Activated CD4-positive, alpha-beta T cell treated with anti-CD3 and anti-CD28 coated beads, Interleukin-2, amount 10 ng/mL, durations not matched to agents 7 days and 5 days (primary cell): ENCODE measurements around the gene NUP62. TPM values are rescaled to one million over a fixed set of nuclear protein-coding genes. Genes with fewer than 3 reads are reported as not detected.
A peak's percentile ranks its signal among the peaks of the same experiment; 100 is the strongest.
"Not testable (repeated sequence)": the region's sequence is repeated elsewhere in the genome, so short reads cannot be mapped to it uniquely, and the experiment has no call there.

Source experiments
- CTCF ChIA-PET: fragments of 350-600 bp; sonication (Branson Sonifier 250); formaldehyde crosslinking; loops from one replicate; lab custom pipeline; 2021; ENCODE audit warnings: antibody characterized with exemption; lab: Charles Lee
- POLR2A ChIA-PET: fragments of 350-600 bp; sonication (Branson Sonifier 250); formaldehyde crosslinking; loops from one replicate; lab custom pipeline; 2021; ENCODE audit warnings: antibody characterized with exemption; lab: Charles Lee
- DNase-seq: peaks from one replicate; pipeline ENCODE4 v3.0.0-alpha.2; 2020
- H3K27ac Mint-ChIP-seq: one replicate; pipeline ENCODE4 v1.8.0; 2021; ENCODE audit warnings: mild to moderate bottlenecking, moderate library complexity, mixed read lengths
- H3K27me3 Mint-ChIP-seq: one replicate; pipeline ENCODE4 v1.8.0; 2021; ENCODE audit warnings: mixed read lengths
- H3K36me3 Mint-ChIP-seq: one replicate; pipeline ENCODE4 v1.8.0; 2021; ENCODE audit warnings: low read depth, mixed read lengths
- H3K4me1 Mint-ChIP-seq: one replicate; pipeline ENCODE4 v1.8.0; 2021; ENCODE audit warnings: mixed read lengths
- H3K4me3 Mint-ChIP-seq: one replicate; pipeline ENCODE4 v1.8.0; 2021; ENCODE audit warnings: mild to moderate bottlenecking, moderate library complexity, mixed read lengths
- H3K9me3 Mint-ChIP-seq: one replicate; pipeline ENCODE4 v1.8.0; 2021; ENCODE audit warnings: mixed read lengths
- total RNA-seq, 2 experiments: library from RNA; stranded (reverse); gene quantifications; one replicate each; pipeline ENCODE4 v1.2.3, GENCODE V29; 2021

Gene NUP62
- total RNA-seq, 2 experiments from 2014 or later = 111 to 127 TPM

DNA sequence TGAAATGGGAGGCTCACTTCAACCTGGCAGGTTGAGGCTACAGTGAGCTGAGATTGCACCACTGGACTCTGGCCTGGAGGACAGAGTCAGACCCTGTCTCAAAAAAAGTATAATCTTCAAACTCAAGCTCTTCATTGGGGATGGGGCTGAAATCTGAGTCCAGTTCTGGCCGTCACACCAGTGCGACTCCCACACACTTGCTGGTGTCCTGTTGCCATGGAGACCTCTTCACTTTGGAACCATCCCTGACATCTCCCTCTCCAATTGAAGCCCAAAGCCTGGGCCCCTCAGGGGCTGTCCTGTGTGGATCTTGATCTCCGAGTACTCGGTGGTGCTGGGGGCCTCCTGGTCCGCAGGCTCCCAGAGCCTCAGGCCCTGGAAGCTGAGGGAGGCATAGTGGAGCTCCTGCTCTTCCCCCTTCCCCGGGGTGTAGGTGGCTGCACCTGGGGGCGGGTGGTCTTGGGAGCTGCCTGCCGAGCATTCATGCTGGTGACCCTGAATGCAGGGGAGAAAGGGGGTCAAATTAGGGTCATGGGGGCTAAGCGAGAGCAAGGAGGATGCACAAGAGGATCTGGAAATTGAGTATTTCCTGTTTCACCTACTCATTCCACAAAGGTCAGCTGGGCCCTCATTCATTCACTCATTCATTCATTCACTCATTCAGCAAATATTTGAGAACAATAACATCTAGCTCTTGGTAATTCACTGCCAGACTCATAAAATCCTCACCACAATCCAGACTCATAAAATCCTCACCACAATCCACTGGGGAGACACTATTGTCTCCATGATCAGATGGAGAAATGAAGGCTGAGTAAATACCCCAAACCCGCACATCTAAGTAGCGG is 20.7 kb upstream of the NUP62 start:
- Mint-ChIP-seq H3K4me3 (no peak overlapping the region), H3K4me1 (peaks cover 4% of the 10 kb centered on the region), H3K27ac (no peak overlapping the region), H3K27me3 (peaks cover 18% of the 10 kb centered on the region), H3K9me3 (no peaks in the 10 kb centered on the region), H3K36me3 (no peaks in the 10 kb centered on the region)
- ChIA-PET POLR2A (no interaction called here), CTCF (interaction anchor here (1.2 kb wide), 1 partner anchor 26 kb away, joined by 3 read pairs; no protein-coding TSS in a partner anchor)
- DNase-seq = no peak

DNA sequence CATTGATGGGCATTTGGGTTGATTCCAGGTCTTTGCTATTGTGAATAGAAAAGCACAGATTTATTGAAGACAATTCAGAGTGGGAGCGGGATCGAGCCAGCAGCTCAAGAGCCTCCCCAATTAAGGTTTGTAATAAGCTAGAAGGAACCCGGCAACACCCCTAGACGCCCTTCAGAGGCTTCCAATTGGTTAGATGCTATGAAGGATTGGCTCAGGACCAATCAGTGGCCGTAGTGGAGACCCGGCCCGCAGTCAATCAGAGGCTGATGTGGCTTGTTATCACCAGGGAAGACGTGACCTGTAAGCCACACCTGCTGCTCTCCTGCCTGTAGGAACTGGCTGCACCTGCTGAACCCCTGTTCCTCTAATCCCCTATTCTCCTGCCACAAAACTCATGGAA is 17.1 kb upstream of the NUP62 start:
- ChIA-PET CTCF (no interaction called here), POLR2A (no interaction called here)
- no peaks in the 10 kb centered on the region for H3K4me1 Mint-ChIP-seq
- H3K36me3 Mint-ChIP-seq = no peaks in the 10 kb centered on the region
- peaks cover 6% of the 10 kb centered on the region for H3K27me3 Mint-ChIP-seq
- H3K27ac Mint-ChIP-seq = no peak overlapping the region
- no peak for DNase-seq
- no peak overlapping the region for H3K4me3 Mint-ChIP-seq
- no peaks in the 10 kb centered on the region for H3K9me3 Mint-ChIP-seq

DNA sequence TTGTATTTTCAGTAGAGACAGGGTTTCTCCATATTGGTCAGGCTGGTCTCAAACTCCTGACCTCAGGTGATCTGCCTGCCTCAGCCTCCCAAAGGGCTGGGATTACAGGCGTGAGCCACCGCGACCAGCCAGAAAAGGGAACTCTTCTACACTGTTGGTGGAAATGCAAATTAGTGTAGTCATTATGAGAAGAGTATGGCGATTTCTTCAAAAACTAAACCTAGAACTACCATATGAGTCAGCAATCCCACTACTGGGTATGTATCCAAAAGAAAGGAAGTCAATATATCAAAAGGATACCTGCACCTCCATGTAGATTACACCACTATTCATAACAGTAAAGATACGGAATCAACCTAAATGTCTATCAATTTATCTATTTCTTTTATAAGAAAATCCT is 15.3 kb upstream of the NUP62 start:
- H3K4me1 Mint-ChIP-seq, H3K4me3 Mint-ChIP-seq, POLR2A ChIA-PET, H3K9me3 Mint-ChIP-seq, H3K27me3 Mint-ChIP-seq, H3K27ac Mint-ChIP-seq, DNase-seq, CTCF ChIA-PET, H3K36me3 Mint-ChIP-seq: not testable (repeated sequence)

DNA sequence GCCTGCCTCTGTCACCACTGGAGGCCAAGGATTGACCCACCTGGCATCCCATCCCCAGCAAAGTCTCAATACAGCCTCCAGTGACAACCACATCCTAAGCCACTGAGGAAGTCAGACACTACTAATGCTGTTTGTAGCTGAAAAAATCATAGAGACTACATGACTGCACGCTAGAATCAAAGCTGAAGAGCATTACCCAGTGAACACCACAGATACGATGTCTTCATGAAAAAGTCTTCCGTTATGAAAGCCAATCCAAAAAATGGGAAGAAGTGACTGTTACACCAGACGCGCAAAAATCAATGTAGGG is 11.1 kb upstream of the NUP62 start:
- POLR2A ChIA-PET = no interaction called here
- DNase-seq = no peak
- Mint-ChIP-seq H3K4me1 (peaks cover 12% of the 10 kb centered on the region), H3K4me3 (no peak overlapping the region), H3K9me3 (no peaks in the 10 kb centered on the region), H3K27me3 (peaks cover 12% of the 10 kb centered on the region), H3K36me3 (no peaks in the 10 kb centered on the region), H3K27ac (no peak overlapping the region)
- CTCF ChIA-PET = no interaction called here

DNA sequence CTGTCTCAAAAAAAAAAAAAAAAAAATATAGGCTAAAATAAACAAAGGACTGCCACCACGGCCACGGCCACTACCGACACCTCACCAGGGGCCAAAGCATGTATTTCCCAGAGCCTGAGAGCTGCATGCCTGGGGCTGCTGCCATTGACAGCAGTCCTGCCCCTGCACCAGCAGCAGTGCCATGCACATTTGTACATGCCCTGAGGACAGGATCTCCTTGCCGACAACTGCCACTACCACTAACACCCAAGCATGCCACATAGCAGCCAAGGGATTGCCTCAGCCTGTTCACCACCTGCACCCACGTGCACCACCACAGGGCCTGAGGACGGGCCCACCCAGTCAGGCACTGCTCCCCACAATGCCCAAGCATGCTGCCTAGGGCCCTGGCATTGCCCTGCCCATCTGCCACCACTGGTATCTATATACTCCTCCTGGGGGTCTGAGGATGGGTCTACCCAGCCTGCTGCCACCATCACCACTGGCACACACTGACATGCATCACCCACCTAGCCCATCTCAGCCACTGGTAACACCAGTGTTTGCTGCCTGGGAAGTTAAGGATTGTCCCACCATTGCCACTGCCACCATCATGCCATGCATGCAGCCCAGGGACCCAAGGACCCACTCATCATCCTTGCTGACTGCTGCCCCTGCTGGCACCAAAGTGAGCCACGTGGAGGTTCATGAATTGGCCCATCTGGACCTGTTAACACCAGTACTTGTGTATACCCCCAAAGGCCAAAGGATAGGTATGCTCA is 10.6 kb upstream of the NUP62 start:
- no peak for DNase-seq
- CTCF ChIA-PET = interaction anchor here (0.6 kb wide), 2 partner anchors 58 to 1587 kb away, joined by 3 read pairs; no protein-coding TSS in a partner anchor
- peaks cover 12% of the 10 kb centered on the region for H3K27me3 Mint-ChIP-seq
- POLR2A ChIA-PET = no interaction called here
- H3K4me1 Mint-ChIP-seq = peaks cover 12% of the 10 kb centered on the region
- no peak overlapping the region for H3K27ac Mint-ChIP-seq
- H3K9me3 Mint-ChIP-seq = no peaks in the 10 kb centered on the region
- H3K4me3 Mint-ChIP-seq = no peak overlapping the region
- H3K36me3 Mint-ChIP-seq = no peaks in the 10 kb centered on the region

DNA sequence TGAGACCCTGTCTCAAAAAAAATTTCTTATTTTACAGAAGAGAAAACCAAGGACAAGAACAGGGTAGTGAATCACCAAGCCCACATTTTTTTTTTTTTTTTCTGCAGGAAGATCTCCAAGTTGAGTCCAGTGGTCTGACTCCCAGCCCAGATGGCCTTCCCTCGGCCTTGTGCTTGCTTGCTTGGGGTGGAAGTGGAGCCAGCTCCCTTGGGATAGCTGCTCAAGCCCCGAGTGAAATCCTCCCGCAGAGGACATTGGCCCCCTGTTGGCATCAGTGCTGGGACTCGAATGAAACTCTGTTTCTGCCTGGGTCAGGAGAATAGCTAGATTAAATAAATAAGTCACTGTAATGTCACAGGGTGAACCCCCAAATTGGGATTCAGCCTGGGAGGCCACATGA is 9.4 kb upstream of the NUP62 start:
- POLR2A ChIA-PET = no interaction called here
- no peak for DNase-seq
- no peak overlapping the region for H3K4me3 Mint-ChIP-seq
- peaks cover 12% of the 10 kb centered on the region for H3K27me3 Mint-ChIP-seq
- H3K9me3 Mint-ChIP-seq = no peaks in the 10 kb centered on the region
- CTCF ChIA-PET = interaction anchor here (1.4 to 2.1 kb wide), 3 partner anchors 14 to 46 kb away, joined by 3 to 7 read pairs (median 5); no protein-coding TSS in a partner anchor
- peaks cover 1% of the 10 kb centered on the region for H3K36me3 Mint-ChIP-seq
- no peak overlapping the region for H3K27ac Mint-ChIP-seq
- H3K4me1 Mint-ChIP-seq = peaks cover 13% of the 10 kb centered on the region

DNA sequence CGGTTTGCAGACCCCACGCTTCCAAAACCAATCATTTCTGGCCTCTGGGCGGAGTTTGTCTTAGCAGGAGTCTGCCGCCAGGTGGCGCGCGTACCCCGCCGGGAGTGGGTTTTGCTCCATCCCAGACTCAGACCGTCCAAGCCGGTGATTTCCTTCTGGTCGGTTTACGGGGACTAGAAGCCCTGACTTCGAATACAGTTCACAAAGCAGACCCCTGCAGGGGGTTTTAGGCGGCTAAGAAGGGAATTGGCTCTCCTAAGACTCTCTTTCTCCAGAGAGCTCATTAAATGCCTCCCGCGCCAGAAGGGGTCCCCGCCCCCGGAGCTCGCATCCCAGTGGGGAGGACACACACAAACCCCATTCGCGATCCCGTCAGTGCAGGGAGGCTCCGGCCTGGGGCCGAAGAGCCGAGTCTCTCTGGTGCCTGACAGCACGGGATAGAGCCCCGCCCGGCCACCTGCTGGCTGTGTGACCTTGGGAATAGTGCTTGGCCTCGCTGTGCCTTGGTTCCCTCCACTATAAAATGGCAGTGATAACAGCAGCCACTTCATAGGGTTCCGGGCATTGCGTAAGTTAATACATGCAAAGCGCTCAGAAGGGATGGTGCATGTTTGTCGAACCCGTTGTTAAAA is 8.6 kb upstream of the NUP62 start:
- Mint-ChIP-seq H3K27ac (no peak overlapping the region), H3K9me3 (no peaks in the 10 kb centered on the region), H3K27me3 (peaks cover 9% of the 10 kb centered on the region), H3K36me3 (peaks cover 6% of the 10 kb centered on the region), H3K4me3 (no peak overlapping the region), H3K4me1 (peaks cover 21% of the 10 kb centered on the region)
- POLR2A ChIA-PET = no interaction called here
- CTCF ChIA-PET = interaction anchor here (0.8 to 2.1 kb wide), 8 partner anchors 9 to 198 kb away, joined by 3 to 7 read pairs (median 3); partner anchors contain the start of genes ATF5 and NUP62
- DNase-seq = peak; percentile 78

DNA sequence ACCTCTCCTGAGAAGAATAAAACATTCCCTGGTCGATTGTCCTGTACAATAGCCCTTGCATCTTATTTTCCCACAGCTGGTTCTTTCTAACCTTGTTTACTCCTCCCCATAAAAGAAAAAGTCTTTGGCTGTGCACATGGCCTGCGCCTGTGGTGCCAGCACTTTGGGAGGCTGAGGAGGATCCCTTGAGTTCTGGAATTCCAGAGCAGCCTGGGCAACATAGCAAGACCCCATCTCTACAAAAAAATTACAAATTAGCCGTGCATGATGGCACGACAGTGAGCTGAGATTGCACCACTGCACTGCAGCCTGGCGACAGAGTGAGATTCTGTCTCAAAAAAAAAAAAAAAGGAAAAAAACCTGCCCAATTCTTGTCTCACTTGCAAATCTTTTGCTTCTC is 7.2 kb upstream of the NUP62 start:
- POLR2A ChIA-PET = no interaction called here
- Mint-ChIP-seq H3K27ac (no peak overlapping the region), H3K27me3 (peaks cover 6% of the 10 kb centered on the region), H3K4me1 (peaks cover 32% of the 10 kb centered on the region), H3K9me3 (no peaks in the 10 kb centered on the region), H3K36me3 (peaks cover 10% of the 10 kb centered on the region), H3K4me3 (no peak overlapping the region)
- CTCF ChIA-PET = interaction anchor here (0.5 to 1.2 kb wide), 3 partner anchors 50 to 199 kb away, joined by 3 to 4 read pairs (median 3); no protein-coding TSS in a partner anchor
- DNase-seq = no peak

DNA sequence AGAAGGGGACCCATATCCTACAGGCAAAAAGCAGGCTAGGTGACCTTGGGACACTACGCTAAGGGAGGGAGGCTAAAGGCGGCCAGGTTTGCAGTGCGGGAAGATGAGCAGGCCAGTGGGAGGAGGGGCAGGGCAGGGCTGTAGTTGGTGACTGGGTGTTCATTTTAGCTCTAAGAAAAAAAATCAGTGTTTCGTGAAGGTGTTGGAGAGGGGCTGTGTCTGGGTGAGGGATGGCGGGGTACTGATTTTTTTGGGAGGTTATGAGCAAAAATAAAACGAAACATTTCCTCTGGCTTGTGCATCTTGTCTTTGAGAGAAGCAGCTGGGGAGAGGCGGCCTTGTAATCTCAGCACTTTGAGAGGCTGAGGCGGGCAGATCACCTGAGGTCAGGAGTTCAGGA is 4.3 kb upstream of the NUP62 start:
- Mint-ChIP-seq H3K27me3 (peaks cover 6% of the 10 kb centered on the region), H3K36me3 (peaks cover 22% of the 10 kb centered on the region), H3K27ac (peak overlapping the region; percentile 10), H3K4me3 (peak overlapping the region; percentile 20), H3K4me1 (peaks cover 39% of the 10 kb centered on the region), H3K9me3 (no peaks in the 10 kb centered on the region)
- POLR2A ChIA-PET = no interaction called here
- CTCF ChIA-PET = no interaction called here
- no peak for DNase-seq

DNA sequence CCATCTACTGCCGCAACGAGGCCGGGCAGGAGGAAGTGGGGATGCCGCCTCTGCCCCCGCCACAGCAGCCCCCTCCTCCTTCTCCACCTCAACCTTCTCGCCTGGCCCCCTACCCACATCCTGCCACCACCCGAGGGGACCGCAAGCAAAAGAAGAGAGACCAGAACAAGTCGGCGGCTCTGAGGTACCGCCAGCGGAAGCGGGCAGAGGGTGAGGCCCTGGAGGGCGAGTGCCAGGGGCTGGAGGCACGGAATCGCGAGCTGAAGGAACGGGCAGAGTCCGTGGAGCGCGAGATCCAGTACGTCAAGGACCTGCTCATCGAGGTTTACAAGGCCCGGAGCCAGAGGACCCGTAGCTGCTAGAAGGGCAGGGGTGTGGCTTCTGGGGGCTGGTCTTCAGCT is 3.4 kb upstream of the NUP62 start:
- ChIA-PET CTCF (interaction anchor here (0.5 kb wide), 1 partner anchor 975 kb away, joined by 3 read pairs; no protein-coding TSS in a partner anchor), POLR2A (no interaction called here)
- Mint-ChIP-seq H3K27ac (peak overlapping the region; percentile 66), H3K27me3 (peaks cover 6% of the 10 kb centered on the region), H3K4me3 (peak overlapping the region; percentile 47), H3K4me1 (peaks cover 43% of the 10 kb centered on the region), H3K9me3 (no peaks in the 10 kb centered on the region), H3K36me3 (peaks cover 28% of the 10 kb centered on the region)
- peak; percentile 65 for DNase-seq

DNA sequence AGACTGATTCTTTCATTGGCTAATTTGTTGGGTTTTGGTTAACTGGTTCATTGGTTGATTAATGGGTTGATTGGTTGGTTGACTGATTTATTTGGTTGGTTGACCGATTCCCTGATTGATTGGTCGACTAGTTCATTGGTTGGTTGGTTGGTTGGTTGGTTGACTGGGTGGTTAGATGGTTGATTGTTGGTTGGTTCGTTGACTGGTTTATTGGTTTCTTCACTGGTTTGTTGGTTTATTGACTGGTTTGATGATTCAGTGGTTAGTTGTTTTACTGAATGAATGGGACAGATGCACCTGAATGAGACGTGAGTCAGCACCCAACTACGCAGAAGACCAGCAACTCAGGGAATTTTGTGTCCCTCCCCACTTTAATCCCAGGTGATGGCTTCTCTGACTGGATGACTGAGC is 2.7 kb upstream of the NUP62 start:
- Mint-ChIP-seq H3K9me3 (no peaks in the 10 kb centered on the region), H3K4me3 (no peak overlapping the region), H3K4me1 (peaks cover 47% of the 10 kb centered on the region), H3K36me3 (peaks cover 35% of the 10 kb centered on the region), H3K27ac (no peak overlapping the region), H3K27me3 (peaks cover 6% of the 10 kb centered on the region)
- POLR2A ChIA-PET = no interaction called here
- CTCF ChIA-PET = no interaction called here
- DNase-seq = no peak

DNA sequence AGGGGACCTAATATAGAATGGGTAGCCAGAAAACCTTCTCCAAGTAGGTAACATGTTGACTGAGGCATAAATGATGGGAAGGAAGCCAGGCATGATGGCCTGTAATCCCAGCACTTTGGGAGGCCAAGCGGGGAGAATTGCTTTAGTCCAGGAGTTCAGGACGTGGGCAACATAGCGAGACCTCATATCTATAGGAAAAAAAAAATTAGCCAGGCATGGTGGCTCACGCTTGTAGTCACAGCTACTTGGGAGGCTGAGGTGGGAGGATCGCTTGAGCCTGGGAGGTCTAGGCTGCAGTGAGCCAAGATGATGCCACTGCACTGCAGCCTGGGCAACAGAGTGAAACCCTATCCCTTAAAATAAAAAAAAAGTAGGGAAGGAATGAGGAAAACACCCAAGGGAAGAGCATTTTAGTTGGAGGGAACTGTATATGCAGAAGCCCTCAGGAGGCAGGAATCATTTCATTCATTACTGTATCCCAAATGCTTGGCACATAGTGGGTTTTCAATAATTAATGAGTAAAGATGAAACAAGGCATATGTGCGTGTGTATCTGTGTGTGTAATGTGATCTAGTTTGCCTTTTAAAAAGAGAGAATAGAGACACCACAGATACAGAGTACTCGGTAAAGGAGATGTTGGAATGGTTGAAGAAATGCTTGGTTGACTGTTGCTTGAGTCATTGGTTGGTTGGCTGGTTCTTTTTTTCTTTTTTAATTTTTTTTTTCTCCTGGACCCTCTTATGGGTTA is 2.2 kb upstream of the NUP62 start:
- Mint-ChIP-seq H3K9me3 (no peaks in the 10 kb centered on the region), H3K4me3 (no peak overlapping the region), H3K27ac (peak overlapping the region; percentile 34), H3K36me3 (peaks cover 38% of the 10 kb centered on the region), H3K27me3 (peaks cover 5% of the 10 kb centered on the region), H3K4me1 (peaks cover 50% of the 10 kb centered on the region)
- no peak for DNase-seq
- ChIA-PET POLR2A (no interaction called here), CTCF (no interaction called here)
